Stimulated activated CD4-positive, alpha-beta T cell treated with anti-CD3 and anti-CD28 coated beads, TNF-alpha, amount 100 ng/mL, for 1 hour (primary cell): ENCODE data around the gene SLK.

ENCODE experiments used
- DNase-seq, 3 donors: peaks; one replicate each; pipeline ENCODE4 v3.0.0-alpha.2; 2020; ENCODE audit warnings: low read depth in 3 of 3, low spot score in 1 of 3

The SLK gene

DNA sequence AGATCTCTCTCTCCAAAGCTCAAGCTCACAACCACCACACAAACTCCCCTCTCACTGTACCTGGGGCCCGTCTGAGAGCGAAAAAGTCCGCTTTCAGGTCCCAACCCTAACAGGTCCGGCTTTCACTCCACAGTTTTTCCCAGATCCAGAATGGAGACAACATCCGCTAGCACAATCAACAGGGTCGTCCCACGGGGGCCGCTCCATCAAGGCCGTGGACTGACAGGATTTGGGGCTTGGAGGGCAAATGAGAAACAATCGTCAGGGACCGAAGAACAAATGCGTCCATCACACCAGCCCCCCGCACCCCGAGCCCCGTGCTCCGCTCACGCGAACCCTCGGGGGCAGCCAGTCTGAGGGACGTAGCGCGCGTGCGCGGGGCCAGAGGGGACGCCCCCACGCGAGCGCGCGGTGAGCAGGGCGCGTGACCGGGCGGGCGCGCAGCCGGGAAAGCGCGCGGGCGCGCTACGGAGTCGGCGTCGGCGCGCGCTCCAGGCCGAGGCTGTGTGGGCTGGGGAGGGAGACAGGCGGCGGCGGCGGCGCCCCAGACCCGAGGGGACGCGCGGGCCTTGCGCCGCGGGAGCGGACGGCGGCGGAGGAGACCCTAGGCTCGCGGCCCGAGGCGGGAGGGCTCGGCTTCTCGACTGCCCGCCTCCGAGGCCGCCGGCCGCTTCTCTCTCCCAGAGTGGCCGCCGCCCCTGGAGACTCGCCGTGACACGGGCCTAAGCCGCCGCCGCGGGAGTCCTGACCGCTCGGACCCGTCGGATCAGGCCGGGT is at the start of gene SLK:
Gene SLK (plus strand): TSS at position 470 of the 777 bp plus-strand sequence. CDS start 606 bp downstream, outside the sequence.
- DNase-seq = peak; percentile 52 to 73 (median 70)

DNA sequence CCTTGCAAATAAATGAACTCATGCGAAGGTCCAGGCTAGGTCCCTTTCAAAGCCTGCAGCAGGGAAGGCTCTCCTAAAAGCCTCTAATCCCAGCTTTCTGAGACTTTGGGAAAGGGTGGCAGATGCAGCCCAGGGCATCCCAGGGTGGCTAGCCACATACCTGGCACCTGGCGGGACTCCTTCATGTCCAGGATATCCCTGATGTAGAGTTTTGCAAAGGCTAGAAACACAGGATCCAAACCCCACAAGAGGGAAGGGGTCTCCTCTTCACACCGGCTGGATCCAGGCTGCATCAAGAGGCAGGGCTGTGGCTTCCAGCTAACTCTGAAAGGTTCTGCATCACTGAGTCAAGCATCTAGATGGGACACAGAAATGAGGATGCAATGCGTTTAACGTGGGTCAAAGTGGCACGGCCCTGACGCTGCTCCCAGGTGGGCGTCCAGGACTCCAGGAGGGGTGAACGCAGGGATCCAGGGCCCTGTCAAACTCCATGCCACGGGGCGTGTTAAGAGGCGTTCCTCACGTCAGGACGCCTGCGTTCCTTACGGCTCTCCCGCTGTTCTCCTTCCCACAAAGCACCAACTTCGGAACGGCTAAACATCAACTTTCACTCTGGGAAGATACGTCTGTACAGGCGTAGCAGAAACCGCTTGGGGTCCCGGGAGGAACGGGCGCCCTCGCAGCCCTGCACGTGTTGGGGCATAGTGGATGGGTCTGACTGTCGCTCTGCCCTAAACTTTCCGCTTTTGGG is 49.5 kb upstream of the SLK start:
- DNase-seq = no peak

DNA sequence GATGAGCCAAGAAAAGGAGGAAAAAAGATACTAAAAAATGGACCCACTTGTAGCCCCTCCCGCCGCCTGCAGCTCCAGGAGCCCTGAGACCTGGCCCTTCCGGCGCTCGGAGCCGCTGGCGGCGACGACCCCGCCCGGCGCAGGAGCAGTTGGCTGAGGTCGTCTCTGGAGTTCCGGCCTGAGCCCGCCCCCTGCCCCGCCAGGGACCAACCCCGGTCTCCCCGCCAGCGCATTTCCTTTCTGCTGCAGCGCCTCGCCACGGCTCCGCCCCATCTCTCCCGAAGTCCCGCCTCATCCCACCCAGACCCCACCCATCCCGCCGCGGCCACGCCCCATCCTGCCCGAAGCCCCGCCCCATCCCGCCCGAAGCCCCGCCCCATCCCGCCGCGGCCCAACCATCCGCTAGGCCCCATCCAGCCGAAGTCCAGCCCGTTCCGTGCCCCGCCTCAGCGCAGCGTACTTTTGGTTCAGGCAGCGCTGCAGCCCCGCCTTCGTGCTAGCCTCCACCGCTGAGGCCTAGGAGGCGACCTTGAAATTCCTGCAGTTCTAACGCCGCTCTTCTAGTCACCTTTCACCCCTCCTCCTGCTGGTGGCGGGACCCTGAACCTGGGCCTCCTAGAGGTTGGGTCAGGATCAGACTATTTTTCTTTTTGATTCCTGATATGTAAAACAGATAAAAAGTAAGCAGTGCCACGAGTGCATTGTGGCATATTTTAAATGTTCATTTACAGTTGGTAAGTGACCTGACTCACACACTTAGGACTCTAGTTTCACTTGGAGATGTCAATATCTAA is 48.7 kb upstream of the SLK start, which contains the start of gene STN1:
Gene STN1 (minus strand): TSS at position 132 of the 794 bp plus-strand sequence. CDS start 590 bp downstream, outside the sequence.
- DNase-seq = peak; percentile 89 to 91 (median 90)

DNA sequence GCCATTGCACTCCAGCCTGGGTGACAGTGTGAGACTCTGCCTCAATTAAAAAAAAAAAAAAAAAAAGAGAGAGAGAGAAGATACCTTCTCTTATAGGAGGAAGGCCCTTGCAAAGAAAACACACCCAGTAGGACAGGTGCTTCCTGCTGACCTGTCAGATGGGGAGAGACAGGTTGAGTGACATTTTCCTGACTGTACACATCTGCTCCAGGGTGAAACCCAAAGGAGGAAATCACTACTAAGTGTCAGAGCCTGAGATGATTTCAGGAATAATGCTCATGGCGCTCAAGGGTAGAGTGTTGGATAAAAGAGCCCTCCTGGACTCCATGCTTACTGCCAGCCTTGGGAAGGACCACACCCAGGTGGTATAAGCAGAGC is 47.3 kb upstream of the SLK start:
- no peak for DNase-seq

DNA sequence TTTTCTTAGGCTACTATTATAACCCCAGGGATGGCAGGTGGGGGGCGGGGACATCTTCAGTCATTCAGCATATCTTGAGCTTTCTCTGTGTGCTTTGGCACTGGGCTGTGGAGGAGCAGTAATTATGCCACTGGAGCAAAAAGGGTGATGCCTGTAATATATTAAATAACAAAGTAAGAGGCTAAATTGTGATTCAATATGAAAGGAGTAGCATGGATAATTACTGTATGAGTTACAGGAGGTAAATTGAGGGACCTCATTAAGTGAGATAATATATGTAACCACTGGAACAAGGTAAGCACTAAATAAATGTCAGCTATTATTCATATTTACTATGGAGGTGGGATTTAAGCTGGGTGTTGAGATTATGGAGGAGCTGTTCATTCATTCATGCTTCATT is 45.7 kb upstream of the SLK start:
- no peak for DNase-seq

DNA sequence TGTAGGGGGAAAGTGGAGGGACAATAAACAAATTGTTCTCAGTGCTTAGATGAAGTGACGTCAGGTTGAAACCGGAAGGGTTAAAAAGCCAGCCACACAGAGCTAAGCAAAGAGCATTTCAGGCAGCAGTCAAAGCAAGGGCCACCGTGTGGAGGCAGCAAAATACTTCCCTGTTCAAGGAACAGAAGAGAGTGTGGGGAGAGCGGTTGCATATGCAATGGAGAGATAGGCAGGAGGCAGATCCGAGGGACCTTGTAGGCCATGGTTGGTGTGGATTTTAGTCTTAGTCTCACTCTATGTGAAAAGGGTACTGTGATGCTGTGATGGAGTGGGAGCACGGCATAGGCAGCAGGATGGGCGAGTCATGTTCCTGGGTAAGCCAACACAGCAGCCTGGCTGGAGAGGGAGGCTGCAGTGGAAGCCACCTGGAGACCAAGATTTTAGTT is 45.2 kb upstream of the SLK start:
- no peak for DNase-seq

DNA sequence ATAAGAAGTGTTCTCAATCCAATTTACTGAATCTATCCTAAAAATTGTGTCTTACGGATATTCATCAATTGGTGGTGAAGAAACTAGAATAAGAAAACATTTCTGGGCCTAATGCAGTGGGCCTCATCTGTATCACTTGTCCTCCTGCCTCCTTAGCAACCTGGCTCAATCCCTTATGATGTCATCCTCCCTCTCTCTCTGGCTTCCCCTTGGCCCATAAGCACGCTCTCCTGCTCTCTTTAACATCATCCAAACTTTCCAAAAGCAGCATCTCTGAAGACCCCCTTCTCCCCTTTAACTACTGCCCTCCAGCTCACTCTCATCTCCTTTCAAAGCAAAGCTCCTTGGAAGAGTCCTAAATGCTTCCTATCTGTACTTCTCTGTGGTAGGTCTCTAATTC is 44.3 kb upstream of the SLK start:
- no peak for DNase-seq

DNA sequence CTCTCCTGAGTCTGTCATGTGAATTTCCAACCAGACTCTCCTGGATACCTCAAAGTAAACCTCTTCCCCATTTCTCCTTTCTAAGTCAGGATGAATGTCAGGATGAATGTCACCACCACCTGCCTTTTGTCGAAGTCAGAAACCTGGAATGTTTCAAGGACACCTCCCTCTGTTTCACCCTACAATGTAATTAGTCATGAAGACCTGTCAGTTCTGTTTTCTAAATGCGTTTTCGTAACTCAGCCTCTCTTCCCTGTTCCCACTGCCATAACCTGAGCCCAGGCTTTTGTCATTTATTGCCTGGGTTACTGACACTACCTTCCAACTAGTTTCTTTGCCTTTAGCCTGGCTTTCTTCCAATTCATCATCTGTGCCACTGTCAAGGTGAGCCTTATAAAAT is 43.4 kb upstream of the SLK start:
- no peak for DNase-seq

DNA sequence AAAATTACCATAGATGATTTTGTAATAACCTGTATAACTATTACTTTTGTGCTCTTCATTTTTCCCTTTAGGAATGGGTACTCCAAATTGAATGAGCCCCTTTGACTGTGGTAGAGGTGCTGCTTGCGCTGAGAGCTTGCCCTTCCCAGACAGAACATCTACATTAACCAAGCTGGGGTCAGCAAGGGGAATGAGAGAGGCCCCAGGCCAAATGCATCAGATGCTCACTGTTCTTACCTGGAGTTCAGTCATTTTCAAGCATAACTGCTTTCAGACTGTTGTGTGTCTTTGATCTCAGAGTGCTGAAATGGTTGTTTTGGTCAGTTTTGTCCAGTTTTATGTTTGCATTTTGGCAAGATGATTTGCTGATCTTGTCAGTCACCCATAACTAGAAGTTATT is 41.3 kb upstream of the SLK start:
- DNase-seq = no peak

DNA sequence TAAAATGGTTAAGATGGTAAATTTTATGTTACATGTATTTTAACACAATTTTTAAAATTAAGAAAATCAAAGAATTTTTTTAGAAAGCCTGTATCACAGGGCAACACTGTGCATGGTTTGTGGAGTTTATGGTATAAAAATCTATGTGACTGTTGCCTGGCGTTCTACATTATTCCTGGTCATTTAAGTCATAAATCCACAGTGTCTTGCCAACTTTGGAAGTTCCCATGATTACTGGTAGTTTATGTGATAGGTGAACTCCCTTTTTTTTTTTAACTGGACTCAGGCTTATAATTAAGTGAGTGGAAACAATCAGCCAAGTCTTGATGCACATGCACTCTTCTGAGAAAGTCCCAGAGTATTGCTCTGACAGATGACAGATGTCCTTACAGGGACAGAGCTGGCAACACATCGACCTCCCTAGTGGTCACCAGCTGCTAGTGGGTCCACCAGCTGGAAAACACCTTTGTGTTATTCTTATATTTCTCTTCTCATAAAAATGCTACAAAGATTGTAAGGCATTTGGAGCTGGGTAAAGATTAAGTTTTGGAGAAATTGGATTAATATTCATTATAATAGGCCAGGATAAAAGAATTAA is 40.1 kb upstream of the SLK start:
- no peak for DNase-seq

DNA sequence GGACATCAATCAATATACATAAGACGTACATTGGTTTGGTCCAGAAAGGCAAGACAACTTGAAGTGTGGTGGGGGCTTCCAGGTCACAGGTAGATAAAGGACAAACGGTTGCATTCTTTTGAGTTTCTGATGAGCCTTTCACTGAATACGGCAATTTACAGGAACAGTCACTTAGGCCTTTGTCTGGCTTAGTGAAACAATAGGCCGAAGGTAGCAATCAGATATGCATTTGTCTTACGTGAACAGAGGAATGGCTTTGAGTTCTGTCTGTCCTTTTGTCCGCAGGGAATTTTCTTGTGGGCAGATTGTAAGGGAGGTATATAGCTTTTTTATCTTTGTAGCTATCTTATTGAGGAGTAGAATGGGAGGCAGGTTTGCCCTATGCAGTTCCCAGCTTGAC is 38.2 kb upstream of the SLK start:
- DNase-seq = no peak

DNA sequence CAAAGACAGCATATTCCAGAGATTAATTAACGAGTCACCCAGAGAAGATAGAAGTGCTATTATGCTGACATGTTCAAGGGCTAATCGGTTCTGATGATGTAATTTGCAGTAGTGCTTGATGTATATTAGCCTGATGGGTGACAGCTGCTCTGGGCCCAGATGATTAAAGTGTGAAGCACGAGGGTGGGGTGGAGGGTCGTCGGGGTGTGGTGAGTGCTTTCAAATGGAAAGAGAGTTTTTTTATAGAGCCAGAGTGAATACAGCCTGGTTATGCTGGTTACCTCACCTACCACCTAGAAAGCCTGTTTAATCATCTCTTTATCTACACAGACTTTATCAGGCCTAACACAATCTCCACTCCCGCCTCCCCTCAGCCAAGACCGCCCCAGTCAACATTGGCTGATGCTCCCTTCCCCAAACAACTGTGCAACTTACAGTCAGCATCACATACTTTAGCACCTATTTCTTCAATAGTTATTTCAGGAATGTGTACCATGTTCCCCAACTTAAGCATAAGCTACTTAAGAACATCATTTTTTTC is 37.5 kb upstream of the SLK start:
- no peak for DNase-seq

DNA sequence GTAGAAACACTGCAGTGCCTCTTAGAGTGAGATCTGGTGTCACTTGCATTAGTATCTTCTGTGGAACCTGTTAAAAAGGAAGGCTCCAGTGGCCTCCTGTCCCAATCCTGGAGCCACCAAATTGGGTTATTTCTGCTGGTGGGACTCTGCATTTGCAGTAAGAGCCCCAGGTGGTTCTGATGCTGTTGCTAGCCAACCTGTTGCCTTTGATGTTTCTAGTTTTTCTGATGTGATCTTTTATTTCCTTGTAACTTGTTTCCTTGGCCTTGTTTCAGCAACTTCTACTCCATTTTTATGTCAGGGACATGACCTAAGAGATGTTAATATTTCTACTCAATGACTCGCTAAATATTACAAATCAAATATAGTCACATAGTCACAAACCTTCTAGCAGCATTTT is 36.5 kb upstream of the SLK start:
- no peak for DNase-seq

DNA sequence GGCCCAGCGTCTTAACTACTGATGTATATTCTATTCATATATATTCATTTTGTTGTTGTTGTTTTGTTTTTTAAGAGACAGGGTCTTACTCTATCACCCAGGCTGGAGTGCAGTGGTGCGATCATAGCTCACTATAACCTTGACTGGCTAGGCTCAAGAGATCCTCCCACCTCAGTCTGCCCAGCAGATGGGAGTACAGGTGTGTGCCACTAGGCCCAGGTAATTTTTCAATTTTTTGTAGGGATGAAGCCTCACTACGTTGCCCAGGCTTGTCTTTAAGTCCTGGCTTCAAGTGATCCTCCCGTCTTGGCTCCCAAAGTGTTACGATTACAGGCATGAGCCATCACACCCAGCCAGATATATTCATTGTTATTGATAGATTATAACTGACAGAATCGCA is 36.1 kb upstream of the SLK start:
- no peak for DNase-seq

DNA sequence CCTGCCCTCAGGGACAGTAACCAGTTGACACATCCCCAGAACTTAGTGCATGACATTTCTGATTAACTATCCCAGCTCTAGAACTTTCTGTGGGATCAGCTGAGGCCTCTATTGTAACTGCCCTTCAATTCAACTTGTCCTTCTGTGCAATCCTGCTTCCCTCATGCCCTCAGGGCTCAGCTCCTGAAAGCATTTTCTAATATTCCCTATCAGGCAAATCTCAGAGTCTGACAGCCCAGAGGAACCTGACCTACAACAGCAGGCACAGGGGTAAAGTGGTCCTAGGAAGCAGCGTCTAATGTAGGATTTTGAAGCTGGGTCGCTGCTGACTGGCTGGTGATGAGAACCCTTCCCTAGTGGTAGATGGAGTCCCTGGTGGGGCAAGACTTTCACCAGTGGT is 35.3 kb upstream of the SLK start:
- DNase-seq = no peak

DNA sequence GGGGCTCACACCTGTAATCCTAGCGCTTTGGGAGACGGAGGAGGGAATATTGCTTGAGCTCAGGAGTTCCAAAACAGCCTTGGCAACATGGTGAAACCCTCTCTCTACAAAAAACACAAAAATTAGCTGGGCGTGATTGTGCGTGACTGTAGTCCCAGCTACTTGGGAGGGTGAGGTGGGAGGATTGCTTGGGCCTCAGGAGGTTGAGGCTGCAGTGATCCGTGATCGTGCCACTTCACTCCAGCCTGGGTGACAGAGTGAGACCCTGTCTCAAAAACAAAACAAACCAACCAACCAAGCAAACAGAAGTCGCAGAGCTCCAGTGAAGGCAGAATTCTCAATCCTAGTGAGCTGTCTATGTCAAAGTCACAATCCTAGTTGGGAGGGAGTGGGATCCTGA is 34.7 kb upstream of the SLK start:
- no peak for DNase-seq

DNA sequence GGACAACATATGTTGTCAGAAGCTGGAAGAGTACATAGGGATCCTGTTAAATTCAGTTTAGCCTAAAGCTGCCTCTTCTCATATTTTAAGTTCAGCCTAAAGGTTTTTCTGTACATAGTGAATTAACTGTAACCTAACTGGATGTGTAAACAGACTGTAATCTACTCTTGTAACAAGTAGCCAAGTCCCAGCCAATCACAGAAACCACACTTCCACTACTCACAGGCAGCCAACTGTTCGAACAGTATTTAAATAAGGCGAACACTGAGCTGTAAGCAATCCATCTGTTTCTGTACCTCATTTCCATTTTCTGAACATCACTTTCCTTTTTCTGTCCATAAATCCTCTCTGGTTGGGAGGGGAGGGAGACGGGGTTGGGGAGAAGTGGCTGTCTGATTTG is 34.0 kb upstream of the SLK start:
- DNase-seq = no peak

DNA sequence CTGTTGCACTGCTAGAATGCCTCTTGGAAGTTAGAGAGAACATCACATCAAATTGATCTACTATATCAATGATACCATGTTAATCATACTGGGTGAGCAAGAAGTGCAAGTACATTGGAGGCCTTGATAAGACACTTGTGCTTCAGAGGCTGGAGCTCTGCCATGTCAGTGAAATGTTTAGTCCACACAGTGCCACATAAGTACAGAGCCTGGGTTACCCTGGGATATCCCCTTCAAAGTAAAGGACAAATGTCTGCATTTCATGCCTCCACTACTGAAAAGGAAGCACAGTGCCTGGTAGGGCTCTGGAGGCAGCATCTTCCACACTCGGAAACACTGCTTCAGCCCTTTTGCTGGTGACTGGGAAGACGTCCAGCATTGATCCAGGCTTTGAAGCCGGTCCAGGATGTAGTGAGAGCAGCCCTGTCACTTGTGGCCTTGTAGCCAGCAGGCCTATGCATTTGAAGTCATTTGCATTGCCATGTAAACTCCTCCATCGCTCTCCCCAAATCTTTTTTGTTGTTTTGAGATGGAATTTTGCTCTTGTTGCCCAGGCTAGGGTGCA is 33.3 kb upstream of the SLK start:
- no peak for DNase-seq

DNA sequence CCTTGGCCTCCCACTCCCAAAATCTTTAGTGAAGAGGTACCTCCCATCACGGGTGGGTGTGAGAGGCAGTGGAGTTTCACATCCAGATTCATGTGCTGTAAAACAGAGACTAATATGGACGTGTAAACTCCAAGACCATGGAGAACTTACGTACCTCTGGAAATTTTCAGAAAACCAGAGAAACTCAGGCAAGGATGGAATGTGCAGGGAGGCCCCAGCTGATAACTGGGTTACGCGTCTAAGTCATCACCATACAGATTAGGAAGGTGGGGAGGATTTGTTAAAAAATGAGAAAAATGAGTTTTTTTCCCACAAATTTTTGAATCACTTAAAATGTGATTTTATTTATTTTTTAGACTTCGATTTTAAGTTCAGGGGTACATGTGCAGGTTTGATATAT is 32.6 kb upstream of the SLK start:
- no peak for DNase-seq

DNA sequence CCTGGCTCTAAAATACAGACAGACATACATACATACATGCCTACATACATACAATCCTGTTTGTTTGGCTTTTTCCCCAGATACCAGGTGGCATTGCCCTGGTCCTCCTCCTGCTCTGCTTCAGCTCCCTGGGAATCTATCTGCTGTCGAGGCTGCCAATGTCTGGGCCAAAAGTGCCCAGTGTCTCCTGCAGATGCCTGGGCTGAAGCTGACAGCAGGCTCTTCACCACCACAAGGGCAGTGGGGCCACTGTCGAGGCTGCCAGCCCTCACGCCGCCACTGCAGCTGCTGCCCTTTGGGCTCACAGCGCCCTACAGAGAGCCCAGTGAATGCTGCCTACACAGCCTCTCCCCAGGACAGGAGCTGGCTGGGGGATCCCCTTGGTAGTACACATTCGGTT is 30.9 kb upstream of the SLK start:
- DNase-seq = no peak

DNA sequence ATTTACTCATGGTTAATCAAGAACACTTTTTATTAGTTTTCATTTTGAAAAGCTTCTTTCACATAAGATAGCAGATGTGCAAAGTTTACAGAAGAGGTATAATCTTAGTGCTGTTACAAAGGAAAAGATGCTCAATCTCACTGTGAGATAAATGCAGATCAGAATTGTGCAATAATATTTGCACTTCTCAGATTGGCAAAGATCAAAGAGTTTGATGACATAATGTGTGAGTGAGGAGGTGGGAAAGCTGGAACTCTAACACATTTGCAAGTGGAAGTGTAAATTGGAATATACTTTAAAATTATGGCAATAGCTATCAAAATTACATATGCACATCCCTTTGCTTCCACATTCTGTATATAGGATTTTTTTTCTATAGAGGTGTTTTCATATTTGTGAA is 27.4 kb upstream of the SLK start:
- no peak for DNase-seq
